Inferior parietal cortex (tissue), 1 donor: ENCODE measurements around the gene REG3A.
A peak's percentile ranks its signal among the peaks of the same experiment; 100 is the strongest.

Source experiments
- DNase-seq: peaks from one replicate; pipeline ENCODE4 v3.0.0-alpha.2; 2016; ENCODE audit errors: extremely low spot score

REG3A gene

DNA sequence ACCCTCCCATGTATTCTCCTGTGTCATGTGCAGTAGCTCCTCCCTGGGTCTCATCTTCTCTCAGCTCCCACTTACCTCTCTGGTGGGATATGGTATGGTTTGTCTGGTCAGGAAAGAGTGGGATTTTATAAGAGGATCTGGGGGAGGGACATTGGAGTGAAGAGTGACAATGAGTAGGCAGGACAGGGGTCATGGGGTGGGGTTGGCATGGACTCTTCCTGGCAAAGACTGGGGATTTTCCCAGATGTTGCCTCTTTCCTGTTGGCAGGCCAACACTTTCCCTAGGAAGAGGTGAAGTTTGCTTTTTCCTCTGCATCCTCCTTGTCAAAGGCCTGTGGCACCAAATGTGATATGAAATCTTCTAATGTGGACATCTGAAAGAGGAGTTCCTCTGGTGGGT lies at the start of gene REG3A:
TSS of gene REG3A (minus strand) at position 101 of the 400 bp plus-strand sequence. CDS start 348 bp downstream, outside the sequence.
- DNase-seq: no peak

DNA sequence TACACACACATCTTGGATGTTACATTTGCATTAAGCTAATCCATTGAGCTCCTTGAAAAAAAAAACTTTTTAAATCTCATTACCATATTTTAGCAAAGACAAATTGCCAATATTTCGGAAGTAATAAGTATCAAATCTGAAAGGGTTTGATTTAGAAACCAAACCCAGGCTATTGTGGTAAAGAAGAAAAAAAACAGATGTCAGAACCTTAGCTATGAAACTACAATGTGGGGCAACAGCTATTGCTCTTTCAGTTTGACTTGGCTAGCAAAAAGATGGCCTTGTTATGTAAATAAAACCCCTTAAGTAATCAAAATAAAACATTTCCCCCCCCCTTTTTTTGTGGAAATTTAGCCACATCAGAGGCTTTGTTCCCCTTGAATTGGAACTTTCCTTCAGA lies 41.2 kb upstream of the REG3A start:
- DNase-seq: no peak

DNA sequence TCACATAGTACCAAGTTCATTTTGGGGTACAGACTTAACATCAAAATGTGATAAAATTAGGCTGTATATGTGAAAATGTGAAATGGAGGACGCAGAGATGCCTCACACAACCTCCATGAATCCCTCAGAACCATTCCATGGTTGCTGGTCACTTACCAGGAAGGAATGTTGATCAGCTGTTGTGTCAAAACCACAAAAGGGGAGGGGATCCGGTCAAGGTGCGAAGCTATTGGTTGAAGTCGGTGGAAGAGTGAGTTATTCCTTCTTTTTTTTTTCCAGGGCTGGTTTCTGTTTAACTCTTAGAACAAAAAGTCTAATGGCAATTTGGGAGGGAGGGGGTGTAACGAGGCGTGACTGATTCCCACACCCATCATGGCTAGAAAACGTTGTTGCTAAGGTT lies 32.3 kb upstream of the REG3A start:
- no peak for DNase-seq

DNA sequence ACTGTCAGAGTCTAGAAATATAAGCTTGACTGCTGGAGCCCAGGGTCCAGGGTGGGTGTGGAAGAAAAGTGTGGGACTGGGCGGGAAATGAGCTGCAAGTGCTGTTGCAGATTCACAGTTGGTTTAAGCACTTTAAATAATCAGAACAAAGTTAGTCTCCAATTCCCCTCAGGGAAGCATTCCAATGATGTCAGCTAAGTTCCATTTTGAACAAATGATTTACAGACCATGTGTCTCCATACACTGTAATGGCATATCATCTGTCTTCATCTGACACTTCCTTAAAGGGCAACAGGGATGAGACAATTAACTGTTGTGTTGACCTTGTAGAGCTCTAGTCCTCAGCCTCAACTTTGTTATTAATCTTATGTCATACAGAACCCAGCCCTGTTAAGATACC lies 31.5 kb upstream of the REG3A start:
- no peak for DNase-seq

DNA sequence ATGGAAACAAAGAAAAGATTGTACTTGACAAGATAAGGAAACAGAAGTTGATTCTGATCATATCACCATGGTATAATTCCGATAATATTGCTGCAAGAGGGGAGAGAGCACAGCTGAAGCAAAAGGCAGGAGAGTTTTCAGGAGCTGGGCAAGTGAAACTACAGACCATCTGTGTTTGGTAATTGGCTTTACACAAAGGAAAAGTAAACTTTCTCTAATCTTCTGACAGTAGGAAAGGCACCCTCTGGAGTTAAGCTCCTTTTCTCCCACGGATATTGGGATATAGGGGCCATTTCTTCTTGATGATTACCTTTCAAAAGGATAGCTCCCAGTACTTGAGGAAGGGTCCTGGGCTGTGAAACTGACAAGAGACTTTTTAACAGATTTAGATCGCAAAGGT lies 29.9 kb upstream of the REG3A start:
- no peak for DNase-seq

DNA sequence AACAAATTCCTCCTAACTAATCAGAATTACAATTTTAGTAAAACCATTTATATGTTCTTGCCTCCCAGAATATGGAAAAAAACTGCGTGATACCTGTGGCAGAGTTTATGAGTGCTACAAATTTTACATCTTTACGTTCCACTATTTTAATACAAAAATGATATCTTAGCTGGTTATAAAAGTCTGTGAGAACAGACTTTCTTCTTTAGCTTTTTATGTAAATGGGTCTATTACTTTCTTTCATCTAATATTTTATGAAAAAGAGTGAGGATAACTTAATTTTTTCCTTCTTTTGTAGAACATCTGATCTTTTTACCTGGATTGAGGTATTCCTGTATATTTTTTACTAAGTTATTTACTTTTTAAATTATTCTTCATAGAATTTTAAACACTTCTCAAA lies 22.1 kb upstream of the REG3A start:
- no peak for DNase-seq

DNA sequence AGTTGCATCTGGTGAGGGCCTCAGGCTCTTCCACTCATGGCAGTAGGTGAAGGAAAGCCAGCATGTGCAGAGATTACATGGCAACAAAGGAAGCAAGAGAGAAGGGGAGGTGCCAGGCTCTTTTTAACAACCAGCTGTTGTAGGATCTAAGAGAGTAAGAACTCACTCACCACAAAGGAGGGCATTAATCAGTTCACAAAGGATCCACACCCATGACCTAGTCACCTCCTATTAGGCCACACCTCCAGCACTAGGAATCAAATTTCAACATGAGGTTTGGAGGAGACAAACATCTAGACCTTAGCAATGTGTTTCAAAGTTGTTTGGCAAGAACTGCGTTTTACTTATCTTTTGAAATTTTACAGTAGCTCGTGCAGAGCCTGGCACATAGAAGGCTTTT lies 20.5 kb upstream of the REG3A start:
- no peak for DNase-seq

DNA sequence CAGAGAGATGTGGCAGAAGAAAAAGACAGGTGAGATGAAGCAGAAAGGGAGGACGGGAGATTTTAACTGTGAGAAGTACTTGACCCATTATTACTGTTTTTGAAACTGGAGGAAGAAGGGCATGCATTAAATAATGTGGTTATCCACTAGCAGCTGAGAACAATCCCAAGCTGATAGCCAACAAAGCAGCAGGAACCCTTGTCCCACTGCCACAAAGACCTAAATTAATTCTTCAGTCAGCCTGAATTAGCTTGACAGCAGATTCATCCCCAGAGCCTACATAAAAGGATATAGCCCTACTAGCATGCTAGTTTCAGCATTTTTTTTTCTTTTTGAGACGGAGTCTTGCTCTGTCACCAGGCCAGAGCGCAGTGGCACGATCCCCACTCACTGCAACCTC lies 19.5 kb upstream of the REG3A start:
- DNase-seq: no peak

DNA sequence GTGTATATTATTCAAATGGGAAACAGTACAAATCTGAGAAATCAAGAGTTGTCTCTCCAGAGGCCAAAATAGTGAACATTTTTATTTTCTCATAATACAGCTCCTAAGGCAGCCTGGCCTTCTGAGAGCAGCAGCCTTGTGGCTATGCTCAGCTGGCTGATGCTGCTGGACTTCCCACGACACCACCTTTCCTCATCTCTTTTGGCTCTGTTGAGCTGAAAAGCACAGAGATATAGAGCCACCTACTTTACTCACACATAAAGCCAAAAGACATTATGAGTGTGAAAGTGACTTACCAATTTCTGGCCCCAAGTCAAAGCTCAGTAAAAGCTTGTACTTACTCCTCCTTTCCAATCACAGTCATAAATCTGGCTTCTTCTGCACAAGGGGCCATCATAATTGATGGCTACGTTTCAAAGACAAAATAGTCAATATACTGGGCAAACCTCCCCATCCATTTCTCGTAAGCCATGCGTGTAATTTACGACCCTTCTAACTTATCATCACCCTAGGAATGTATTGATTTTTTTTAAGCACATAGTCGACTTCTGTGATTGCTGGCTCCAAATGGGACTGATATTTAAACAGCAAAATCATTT lies 18.6 kb upstream of the REG3A start:
- DNase-seq: no peak

DNA sequence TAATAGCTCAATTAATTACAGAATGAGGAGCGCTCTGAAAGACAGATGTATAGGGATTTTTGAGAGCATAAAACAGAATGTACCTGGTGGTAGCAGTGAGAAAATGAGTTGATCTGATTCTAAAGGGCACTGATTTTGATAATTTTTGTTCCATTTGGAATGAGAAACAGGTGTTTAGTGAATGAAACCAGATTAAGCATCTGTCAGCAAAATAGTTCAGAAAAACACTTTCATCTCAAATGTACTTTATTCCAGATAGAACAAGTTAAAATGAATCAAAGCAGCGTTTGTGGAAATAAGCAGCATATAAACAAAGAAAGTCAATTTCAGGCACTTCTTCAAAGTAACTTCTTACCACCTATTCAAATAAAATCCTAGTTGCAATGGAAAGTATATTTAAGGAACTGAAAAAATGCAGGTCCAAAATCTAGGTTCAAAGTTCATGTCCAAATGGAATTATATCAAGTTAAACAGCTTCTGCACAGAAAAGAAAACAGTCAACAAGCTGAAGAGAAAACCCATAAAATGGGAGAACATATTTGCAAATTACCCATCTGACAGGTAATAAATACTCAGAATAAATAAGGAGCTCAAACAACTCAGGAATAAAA lies 11.9 kb upstream of the REG3A start:
- DNase-seq: no peak

DNA sequence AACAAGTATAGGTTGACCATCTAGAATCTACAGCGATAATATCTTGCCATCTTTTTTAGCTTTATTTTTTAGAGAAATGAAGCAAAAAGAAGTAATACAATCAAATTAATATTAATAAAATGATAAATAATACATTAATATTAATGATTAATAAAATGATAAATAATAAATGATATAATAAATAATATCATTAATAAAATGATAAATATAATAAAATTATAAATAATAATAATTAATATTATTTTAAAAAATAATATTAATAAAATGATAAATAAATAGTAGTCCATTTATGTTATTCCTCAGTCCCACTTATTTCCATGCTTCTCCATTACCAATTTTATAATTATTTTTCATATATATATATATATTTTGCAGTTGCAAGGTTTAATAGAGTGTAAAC lies 3.2 kb upstream of the REG3A start:
- DNase-seq: no peak

DNA sequence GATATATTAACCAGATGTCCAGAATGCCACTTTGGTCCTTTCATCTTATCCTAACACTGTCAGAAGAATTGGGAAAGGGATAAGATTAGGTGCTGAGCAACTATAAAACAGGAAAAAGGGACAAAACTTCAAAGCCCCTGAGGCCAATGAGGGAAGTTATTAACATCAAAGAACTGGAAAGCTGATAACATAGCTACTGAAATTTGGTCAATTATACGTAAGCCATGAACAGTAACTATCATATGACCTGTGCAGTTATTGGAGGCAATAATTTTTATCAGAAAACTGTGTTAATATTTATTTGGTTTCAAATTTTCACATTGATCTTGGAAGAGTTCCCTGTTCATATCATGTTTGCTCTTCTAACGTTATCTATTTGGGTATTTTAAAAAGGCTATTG lies 2.6 kb upstream of the REG3A start:
- DNase-seq: no peak

DNA sequence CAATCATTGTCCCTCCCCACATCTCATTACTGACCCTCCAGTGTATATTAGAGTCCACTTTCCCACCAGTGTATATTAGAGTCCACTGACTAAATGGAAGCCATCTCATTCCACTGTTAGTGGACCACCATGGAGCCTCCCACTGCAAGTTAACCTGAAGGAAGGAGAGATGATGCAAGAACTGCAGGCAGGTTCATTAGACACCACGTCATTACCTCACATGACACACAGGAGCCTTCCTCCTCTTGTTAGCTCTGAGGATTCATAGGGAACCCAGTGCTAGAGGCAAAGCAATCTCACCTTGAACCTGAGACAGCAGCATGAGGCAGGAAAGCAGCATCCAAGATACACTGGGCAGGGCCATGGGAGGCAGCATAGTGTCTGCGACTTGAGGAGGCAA lies 523 bp downstream of the REG3A start:
- DNase-seq: no peak

DNA sequence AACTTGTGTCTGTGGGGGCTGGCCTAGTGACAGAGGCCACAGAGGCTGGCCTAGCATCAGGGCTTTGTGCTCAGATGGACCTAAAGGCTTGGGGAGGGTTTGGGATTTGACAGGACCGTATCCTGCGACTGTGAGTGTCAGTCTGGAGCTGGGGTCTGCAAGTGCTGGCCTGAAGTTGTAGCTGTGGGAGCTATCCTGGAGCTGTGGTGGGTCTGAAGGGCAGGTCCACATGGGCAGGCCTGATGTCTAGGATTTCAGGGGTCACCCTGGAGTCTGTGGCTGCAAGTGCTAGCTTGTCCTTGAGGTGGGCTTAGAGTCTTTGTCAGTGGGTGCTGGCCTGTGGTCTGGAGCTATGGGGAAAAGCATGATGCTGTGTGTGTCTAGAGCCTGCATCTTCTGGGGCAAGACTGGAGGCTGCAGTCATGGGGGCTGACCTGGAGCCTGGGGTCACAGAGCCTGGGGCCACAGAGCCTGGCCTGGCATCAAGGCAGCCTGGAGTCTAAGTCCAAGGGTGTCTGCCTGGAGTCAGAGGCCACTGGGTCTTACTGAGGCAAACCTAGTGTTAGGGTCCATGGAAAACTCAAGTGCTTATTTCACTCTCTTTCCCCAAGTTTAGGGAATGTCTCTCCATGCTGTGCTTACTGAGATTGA lies 3.6 kb downstream of the REG3A start:
- DNase-seq: no peak

DNA sequence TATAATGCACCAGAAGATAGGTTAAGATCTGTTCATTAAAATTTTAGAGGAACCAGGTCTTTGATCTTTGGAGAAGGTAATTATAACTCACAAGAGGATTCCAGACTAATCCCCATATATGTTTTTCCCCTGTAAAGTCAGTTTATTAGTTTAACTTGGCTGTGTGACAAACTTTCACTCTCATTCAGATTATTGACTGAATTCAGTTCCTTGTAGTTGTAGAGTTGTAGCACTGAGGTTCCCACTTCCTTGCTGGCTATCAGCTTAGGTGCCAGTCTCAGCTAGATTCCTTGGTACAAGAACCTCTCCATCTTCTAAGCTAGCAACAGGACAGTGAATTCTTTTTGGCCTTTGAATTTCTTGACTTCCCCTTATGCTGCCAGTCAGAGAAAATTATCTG lies 20.1 kb downstream of the REG3A start:
- DNase-seq: no peak

DNA sequence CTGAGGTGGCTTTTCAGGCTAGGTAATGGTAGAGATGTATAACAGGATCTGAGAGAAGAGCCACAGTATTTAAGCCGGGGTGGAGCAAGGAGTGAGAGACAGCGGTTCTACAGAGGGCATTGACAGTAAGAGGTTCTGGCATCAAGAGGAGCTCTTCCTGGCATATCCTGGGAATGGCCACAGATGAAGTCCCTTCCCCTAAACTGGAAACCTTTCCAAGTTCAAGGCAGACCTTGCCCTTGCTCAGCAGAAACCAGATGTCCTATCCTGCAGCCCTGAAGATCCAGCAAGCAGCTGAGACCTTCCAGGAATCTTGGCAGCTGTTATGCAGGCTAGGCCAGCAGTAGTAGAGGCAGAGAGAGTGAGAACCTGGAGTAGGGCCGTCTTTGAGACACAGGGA lies 21.2 kb downstream of the REG3A start:
- no peak for DNase-seq

DNA sequence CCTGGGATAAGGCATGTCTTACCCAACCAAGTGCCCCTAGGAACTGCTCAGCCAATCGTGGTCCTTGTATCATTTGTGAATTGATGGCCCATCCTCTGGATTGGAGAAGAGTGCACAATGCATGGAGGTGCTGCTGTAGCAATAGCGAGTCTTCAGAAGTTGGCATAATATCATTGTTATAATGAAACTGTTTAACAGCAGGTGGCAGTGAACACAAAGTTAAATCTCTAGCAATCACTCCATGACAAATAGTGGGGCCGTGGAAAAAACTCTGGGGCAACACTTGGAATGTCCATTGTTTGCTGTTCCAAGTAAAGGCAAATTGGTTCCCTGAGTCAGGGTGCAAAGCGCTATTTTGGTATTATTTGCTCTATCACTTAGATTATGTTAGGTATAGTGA lies 27.9 kb downstream of the REG3A start:
- peak; percentile 13 for DNase-seq

DNA sequence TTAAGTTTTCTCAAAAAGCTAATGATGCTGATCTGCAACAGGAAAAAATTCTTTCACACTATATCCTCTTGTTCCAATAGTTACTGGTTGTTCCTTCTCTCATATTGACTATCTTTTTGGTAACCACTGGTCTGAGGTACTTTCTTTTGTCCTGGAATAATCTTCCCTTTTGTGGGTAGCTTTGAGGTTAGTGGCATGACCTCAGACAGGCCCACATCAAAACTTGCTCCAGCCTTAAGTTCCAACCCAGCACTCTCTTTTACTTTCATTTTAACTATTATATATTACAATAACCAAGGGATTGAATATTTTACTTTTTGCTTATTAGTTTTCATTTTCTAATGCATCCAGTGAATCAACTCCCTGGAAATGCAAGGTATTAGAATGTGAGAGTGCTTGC lies 29.7 kb downstream of the REG3A start:
- DNase-seq: no peak

DNA sequence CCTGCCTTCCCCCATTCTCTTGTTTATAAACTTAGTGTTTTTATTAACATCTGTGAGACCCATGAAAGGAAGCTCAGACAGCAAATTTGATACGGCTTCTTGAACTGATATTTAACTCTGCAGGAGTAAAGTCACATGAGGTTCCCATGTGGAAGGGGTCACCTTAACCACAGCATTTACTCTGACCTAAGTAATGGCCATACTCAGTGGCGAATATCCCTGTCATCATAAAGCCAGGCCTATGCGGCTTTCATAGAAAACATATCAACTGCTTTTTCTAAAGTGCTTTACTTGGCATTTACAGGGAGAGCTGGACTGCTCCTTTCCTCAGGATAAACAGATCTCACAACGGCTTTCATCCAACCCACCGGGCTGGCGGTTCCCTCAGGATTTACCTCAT lies 30.3 kb downstream of the REG3A start:
- no peak for DNase-seq

DNA sequence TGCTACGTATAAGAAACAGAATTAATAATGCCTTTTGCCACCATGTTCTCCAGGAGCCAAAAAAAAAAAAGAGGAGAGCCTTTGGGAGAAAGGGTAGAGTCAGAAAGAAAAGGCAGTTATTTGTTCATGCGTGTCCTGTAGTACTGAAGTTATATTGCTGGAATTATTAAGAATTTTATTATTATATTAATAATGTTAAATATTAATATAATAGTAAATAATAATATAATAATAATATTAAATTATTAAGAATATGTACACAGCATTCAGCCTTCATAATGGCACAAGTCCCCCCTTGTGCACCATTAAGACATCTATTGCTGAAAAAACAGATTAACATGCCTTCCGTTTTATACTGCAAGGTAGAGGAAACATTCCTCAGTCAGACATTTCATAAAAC lies 31.1 kb downstream of the REG3A start:
- DNase-seq: no peak

DNA sequence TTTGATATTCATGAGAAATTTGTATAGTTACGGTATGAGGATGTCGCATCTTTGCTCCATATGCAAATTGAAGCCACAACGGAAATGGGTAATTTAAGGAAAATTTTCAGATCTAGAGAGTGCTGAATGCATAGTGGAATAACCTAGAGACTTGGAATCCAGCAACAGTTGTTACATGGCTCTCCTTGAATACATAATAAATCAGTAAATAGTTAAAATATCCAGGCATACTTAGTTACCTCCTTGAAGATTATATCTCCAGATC lies 33.9 kb downstream of the REG3A start:
- no peak for DNase-seq

DNA sequence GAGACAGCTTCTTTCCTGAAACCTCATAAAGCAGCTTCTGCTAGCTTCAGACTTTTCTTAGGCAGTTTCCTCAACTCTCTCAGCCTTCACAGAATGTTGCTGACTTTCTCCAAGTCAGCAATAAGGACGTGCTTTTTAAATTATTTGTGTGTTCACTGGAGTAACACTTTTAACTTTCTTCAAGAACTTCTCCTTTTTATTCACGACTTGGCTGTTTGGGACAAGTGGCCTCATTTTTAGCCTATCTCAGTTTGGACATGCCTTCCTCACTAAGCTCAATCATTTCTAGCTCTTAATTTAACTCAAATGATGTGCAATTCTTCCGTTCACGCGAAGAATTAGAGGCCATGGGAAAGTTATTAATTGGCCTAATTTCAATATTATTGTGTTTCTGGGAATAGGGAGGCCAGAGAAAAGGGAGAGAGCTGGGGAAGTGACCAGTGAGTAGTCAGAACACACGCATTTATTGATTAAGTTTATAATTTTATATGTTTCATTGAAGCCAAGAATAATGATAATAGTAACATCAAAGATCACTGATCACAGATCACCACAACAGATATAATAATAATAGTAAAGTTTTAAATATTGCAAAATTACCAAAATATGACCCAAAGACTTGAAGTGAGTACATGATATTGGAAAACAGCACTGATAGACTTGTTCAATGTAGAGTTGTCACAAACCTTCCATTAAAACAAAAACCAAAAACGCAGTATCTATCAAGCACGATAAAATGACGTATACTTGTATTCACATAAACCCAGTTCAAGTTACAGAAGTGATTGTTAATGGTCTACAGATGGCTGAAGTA lies 34.4 kb downstream of the REG3A start:
- no peak for DNase-seq

DNA sequence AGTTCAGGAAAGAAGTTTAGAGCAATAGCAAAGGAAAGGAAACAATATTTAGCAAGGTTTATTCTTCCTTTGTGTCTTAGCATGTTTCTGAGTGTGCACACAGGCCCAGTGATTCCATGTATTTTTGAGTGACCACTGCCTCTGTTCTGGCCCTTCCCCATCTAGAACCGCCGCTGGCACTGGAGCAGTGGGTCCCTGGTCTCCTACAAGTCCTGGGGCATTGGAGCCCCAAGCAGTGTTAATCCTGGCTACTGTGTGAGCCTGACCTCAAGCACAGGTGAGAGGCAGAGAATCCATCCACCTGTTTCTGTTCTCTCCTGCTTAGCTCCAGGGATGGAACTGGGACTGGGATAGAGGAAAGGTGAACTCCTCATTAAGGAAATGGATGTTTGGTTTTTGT lies 36.9 kb downstream of the REG3A start:
- no peak for DNase-seq
